Measurements from ENCODE around the gene MUCL3.

- TF ChIP-seq, protein P1, sequence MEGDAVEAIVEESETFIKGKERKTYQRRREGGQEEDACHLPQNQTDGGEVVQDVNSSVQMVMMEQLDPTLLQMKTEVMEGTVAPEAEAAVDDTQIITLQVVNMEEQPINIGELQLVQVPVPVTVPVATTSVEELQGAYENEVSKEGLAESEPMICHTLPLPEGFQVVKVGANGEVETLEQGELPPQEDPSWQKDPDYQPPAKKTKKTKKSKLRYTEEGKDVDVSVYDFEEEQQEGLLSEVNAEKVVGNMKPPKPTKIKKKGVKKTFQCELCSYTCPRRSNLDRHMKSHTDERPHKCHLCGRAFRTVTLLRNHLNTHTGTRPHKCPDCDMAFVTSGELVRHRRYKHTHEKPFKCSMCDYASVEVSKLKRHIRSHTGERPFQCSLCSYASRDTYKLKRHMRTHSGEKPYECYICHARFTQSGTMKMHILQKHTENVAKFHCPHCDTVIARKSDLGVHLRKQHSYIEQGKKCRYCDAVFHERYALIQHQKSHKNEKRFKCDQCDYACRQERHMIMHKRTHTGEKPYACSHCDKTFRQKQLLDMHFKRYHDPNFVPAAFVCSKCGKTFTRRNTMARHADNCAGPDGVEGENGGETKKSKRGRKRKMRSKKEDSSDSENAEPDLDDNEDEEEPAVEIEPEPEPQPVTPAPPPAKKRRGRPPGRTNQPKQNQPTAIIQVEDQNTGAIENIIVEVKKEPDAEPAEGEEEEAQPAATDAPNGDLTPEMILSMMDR (conservative IDR thresholded peaks at IDR 0.05; ENCODE audit: low read depth, low read length), result no peak
- TF ChIP-seq EZH2 (IDR thresholded peaks at IDR 0.05; ENCODE audit: borderline replicate concordance, low read depth, low read length, poor library complexity, severe bottlenecking), result no peak
Measured at GRCh38 chr6:30988209-30988825, 47.5 kb downstream of the MUCL3 start.
